ENCODE measurements around the gene CSRNP2.

GRCh38 chr12:51048661-51049251 is 34.6 kb downstream of the CSRNP2 start:
- no peak for TF ChIP-seq POLR2A (IDR thresholded peaks at IDR 0.05)
- no peak for TF ChIP-seq CTCF (IDR thresholded peaks at IDR 0.05)

Measured in thyroid gland (tissue), 4 donors.